Stimulated activated naive CD8-positive, alpha-beta T cell treated with anti-CD3 and anti-CD28 coated beads, Interleukin-15, Interleukin-2, amounts not matched to agents 100 U/mL and 50 U/mL, for 24 hours (primary cell): Measurements from ENCODE around the gene LILRA5.
"Not testable (repeated sequence)": the region's sequence is repeated elsewhere in the genome, so short reads cannot be mapped to it uniquely, and the experiment has no call there.

Experiments
- ATAC-seq: fragments of 150-1000 bp; cut with Tn5 transposase; one replicate; pipeline ENCODE4 v1.10.0; 2021
- DNase-seq: peaks from one replicate; pipeline ENCODE4 v3.0.0; 2021

The LILRA5 gene

GRCh38 chr19:54273821-54274220 lies 39.1 kb downstream of the LILRA5 start:
- DNase-seq = no peak
- ATAC-seq = no peak

GRCh38 chr19:54272181-54272580 lies 40.8 kb downstream of the LILRA5 start:
- DNase-seq, ATAC-seq: not testable (repeated sequence)

GRCh38 chr19:54271587-54271986 lies 41.4 kb downstream of the LILRA5 start:
- DNase-seq, ATAC-seq: not testable (repeated sequence)

- ATAC-seq (no peak), DNase-seq (no peak)
Measured at GRCh38 chr19:54271106-54271505, 41.9 kb downstream of the LILRA5 start.

- no peak for DNase-seq
- no peak for ATAC-seq
Measured at GRCh38 chr19:54268936-54269335, 44.0 kb downstream of the LILRA5 start.

GRCh38 chr19:54266133-54266532 lies 46.8 kb downstream of the LILRA5 start:
- peak; percentile 81 for DNase-seq
- peak; percentile 59 for ATAC-seq

- DNase-seq = no peak
- no peak for ATAC-seq
Measured at GRCh38 chr19:54262470-54262869, 50.5 kb downstream of the LILRA5 start.

- DNase-seq = no peak
- ATAC-seq = no peak
Measured at GRCh38 chr19:54262066-54262465, 50.9 kb downstream of the LILRA5 start.

GRCh38 chr19:54257116-54257480 lies 55.9 kb downstream of the LILRA5 start, which contains the start of gene LILRB5:
TSS of gene LILRB5 (minus strand) at chr19:54257273. CDS start at chr19:54257193, 80 bp downstream.
- DNase-seq (no peak), ATAC-seq (no peak)
